HG03469 (cell line): Measurements from ENCODE around the gene CGGBP1.

ENCODE experiments used
- ATAC-seq: cut with Tn5 transposase; IDR thresholded peaks from one replicate; pipeline ENCODE4 v1.9.1; 2021; ENCODE audit warnings: mild to moderate bottlenecking, moderate library complexity, moderate number of reproducible peaks; ENCODE audit not compliant: unreplicated experiment

Gene CGGBP1, protein sequence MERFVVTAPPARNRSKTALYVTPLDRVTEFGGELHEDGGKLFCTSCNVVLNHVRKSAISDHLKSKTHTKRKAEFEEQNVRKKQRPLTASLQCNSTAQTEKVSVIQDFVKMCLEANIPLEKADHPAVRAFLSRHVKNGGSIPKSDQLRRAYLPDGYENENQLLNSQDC

DNA sequence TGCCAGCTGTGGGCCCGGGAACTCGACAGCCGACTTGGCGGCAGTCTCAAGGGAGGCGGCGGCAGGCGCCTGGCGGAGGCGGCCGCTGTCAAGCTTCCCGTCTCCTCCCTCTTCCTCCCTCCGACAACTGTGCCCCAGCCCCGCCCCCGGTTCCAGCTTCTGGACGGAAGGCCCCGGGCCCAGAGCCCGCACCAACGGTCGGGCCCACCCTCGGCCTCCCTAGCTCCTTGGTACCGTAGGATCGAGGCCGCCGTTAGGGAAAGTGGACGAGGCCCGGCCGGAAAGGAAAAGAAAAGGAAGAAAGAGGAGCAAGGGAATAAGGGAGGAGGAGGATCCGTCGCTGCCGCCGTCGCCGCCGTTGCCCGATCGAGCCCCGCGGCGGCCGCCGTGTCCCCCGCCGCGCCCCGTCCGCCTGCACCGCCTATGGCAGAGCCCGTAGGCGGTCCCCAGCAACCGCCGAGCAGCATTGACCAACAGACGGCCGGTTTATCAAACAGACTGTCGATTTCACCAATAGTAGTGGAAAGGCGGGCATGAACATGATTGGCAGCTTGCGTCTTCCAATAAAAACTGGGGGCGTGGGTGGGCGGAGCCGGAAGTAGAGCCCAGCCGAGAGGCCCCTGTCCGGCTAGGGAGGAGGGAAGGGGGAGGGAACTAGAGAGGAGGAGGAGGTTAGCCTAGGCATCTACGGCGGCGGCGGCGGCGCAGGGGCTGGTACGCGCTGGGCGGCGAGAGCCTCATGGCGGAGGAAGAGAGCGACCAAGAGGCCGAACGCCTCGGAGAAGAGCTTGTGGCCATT lies at the start of gene CGGBP1, which contains the start of gene ZNF654:
TSS of gene CGGBP1 (minus strand) at position 425 of the 799 bp plus-strand sequence. CDS start 3,029 bp downstream, outside the sequence.
TSS of gene ZNF654 (plus strand) at position 675 of the 799 bp plus-strand sequence. CDS start at position 740, 65 bp downstream.
- ATAC-seq = peak; percentile 89

DNA sequence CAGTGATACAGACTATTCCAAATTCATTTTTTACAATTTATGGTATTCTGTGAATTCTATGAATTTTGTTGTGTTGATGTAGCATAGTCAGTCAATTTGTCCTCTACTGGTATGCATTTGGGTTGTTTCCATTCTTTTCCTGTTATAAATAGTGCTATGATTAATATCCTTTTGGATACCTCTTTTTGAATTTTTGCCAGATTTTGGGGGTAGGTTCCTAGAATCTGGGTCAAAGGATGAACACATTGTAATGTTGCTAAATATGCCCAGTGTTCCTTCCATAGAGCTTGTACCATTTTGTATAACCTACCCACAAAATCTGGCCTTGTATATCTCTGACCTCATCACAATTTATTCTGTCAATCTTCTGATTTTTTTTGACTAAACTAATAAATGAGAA lies 46.5 kb upstream of the CGGBP1 start:
- ATAC-seq = no peak

DNA sequence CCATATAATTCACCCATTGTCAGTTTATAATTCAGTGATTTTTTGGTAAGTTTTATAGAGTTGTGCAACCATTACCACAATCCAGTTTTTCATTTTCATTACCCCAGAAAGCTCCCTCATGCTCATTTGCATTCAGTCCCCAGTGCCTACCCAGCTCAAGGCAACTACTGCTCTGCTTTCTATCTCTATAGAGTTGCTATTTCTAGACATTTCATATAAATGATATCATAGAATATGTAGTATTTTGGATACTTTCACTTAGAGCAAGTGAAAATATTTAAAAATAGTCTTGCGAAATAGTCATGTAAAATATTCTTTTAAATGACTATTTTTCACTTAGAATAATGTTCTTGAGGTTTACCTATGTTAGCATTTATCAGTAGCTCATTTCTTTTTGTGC lies 42.3 kb upstream of the CGGBP1 start:
- no peak for ATAC-seq

DNA sequence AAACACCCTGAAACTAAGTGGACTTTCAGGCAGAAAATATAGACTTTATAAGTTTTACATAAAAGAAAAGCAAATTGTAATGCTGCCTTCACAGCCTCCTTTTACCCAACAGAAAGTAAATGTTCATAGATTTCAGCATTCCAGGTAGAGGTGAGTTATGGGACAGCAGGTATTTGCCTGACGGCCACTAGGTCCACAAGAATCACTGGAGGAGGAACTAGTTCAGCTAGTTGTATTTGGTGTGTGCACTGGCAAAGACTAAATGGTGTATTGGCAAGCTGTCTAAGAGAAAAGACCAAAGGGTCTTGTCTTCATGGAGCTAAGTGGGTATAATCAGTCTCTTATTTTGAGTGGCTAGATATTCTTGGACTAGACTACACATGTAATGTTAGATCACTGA lies 34.5 kb upstream of the CGGBP1 start:
- no peak for ATAC-seq

DNA sequence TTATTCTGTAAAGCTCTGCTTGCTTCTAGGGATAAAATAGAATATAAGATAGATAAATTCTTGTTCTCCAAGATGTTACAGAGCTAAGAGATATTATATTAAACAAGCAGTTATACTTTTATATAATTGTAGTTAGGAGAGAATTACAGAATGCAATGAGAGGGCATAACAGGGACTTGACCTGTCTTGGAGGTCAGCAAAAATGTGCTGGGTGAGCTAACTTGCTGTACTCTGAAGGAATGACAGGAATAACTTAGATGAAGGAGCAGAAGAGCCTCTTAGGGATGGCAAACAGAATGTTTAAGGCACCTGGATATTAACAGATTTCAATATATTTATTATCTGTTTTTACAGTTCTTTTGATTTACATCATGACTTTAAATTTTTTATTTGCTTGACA lies 33.5 kb upstream of the CGGBP1 start:
- no peak for ATAC-seq

- no peak for ATAC-seq
Observed at GRCh38 chr3:88090681-88091080, 31.9 kb upstream of the CGGBP1 start.

DNA sequence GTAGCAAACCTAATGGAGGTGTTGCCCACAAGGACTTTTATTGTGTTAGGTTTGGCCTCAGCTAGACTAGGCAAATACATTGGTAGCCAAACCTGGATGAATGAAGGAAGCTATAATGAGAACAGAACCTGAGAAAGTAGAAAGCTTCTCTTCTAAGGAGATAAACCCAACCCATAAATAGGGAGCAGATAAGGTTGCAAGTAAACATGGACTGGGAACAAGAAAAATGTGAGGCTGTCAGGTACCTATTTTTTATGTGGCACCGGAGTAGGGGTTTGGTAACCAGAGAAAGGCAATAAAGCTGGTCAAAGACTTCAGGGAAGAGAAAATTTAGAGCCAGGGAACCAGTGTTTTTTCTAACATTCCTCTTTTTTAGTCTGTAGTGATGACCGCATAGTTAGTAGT lies 25.3 kb upstream of the CGGBP1 start:
- ATAC-seq = no peak

- ATAC-seq = no peak
Observed at GRCh38 chr3:88082854-88083253, 24.0 kb upstream of the CGGBP1 start.

DNA sequence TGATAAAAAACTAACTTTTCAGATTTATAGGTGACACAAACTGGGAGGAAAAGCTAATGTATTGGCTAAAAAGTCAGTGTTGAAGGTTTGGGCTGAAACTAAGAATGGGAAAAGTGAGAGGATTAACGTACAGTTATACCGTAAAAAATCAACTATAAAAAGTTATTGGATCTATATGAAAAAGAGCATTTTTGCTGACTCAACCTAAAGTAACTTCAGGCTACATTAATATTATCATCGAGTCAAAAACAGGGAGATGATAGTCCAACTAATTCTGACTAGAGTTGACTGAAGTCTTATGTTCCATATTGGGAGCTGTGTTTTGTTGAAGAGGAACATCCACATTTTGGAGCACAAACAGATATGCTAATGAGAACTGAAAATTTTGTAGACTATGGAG lies 20.1 kb upstream of the CGGBP1 start:
- no peak for ATAC-seq

DNA sequence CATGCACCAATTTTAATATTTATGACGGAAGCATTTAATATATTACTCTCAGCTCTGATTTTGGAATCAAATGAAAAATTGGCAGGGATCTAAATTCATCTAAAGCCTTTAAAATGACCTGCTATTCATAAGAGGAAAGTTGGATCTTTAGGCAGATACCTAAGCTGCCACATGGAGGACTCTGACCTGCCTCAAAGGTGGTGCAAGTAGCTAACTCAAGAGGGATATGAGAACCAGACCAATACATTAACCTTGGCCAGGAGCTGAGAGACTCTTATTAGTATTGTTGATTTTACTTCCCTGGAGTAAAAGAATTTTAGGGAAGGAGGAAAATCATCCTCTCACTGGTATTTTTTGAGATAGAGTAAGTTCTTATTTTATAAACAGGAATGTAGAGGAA lies 17.9 kb upstream of the CGGBP1 start:
- no peak for ATAC-seq

DNA sequence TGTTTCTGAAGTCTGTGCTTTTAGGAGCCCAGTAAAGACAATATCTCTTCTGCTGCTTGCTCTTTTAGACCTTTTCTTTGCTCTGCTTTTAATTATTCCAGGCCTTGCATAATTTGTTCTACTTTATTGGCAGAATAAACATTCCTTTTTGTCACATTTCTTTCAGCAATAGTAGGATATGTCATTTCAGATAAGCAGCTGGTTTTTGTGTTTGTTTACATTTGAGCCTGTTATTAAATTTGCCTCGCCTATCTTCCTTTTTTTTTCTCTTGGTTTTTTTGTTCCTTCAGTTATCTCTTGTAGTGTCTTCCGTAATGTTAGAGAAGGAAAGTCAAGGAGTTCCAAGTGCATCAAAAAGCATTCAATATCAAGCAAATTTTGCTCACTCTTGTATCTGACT lies 16.7 kb upstream of the CGGBP1 start:
- no peak for ATAC-seq

DNA sequence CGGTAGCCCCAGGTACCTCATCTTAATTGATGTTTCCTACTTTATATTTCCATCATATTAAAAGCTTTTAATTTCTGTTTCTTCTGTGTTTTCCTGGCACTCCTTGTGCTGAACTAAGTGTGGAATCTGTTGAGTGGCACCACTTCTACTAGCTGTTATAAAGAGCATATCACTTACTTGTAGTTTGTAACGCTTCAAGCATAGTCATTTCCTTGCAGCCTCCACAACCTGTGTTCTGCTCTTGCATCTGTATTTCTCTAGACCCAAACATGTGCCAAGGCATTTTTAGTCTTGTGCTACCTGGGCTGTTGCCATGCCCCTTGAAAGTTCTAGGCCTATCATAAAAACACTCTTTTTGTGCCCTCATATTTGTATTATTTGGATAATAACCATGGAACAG lies 16.3 kb upstream of the CGGBP1 start:
- no peak for ATAC-seq

GRCh38 chr3:88061746-88062145 lies 2.9 kb upstream of the CGGBP1 start:
- no peak for ATAC-seq

GRCh38 chr3:88059380-88060170 lies 770 bp upstream of the CGGBP1 start:
- peak; percentile 2 for ATAC-seq

DNA sequence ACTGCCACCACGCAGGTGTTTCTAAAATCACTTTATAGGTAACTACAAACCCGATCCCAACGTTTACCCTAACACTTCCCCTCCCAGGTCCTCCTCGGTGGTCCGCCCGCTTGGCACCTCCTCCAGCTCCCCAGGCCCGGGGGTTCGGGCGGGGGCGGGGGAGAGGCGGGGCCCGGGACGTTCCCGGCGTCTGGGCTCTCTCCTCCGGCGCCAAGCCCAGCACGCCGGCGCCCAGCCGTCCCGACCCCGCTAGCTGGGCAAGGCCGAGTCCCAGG lies 562 bp downstream of the CGGBP1 start:
- ATAC-seq = no peak

DNA sequence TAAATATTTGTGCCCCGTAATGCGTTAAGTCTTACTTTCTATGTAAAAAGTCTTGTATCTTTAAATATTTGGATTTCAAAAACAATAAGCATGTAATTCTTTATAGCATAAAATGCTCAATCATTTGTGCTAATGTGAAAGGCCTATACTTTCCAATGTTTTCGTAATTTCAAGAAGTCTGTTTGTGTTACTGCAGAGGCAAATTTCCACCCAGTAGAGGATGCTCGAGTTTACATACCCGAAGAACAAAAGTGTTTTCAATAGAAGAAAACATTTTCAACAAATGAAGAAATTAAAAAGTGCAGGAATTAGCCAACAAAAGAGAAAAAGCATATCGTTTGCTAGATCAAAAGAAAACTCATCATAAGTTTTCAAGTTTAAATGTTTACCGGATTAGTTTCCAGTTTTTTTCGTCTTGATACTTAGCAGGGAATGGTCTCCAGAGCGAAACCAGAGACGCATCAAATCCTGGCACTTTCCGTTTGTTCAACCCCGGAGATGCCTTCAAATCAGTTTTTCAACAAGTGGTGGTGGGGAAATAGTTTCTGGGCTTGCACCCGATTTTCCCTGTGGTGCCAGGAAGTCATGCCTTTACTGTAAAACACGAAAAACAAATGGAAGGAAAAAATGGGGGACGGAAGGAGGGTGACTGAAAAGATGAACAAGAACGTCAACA lies 1.0 kb downstream of the CGGBP1 start:
- ATAC-seq = no peak

DNA sequence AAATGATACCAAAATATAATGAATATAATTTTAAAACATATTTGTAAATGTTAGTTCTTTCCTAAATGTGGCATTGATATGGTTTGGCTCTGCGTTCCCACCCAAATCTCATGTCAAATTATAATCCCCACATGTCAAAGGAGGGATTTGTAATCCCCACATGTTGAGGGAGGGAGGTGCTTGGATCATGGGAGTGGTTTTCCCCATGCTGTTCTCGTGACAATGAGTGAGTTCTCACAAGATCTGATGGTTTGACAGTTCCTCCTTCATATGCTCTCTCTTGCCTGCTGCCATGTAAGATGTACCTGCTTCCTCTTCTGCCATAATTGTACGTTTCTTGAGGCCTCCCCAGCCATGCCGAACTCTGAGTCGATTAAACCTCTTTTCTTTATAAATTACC lies 12.0 kb downstream of the CGGBP1 start:
- ATAC-seq = no peak

DNA sequence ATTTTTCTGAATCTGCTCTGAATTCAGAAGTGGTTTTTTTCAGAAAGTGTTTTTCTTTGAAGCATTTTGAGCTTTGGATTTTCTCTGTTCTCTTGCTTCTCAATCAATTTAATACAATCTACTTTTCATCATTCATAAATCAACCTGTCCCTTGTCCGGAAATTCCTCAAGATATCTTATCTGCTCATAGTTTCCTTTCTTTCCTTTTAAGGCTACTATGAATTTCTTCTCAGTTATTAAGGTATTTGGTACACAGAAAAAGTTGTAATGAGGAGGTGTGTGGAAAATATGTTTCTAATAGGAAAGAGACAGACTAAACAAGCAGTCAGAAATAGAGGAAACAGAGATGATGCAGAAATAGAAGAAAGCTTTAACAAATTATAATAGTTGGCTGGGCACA lies 14.4 kb downstream of the CGGBP1 start:
- ATAC-seq = no peak

DNA sequence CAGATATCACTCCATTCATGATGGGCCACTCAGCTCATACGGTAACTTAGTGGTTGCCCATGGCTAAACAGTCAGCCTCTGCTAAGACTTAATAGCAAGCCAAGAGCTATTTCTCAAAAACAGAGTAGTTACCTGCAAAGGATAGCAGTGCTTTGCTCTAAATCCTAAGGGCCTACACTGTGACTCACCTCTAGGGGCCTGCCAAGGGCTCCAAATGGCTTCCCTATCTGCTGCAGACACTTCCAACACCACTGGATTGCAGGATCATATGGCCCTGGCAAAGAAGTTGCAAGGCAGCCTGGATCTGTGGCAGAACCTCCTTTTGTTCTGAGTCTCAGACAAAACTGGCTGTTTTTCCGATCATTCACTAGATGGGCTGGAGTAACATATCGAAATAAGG lies 17.8 kb downstream of the CGGBP1 start:
- ATAC-seq = no peak

DNA sequence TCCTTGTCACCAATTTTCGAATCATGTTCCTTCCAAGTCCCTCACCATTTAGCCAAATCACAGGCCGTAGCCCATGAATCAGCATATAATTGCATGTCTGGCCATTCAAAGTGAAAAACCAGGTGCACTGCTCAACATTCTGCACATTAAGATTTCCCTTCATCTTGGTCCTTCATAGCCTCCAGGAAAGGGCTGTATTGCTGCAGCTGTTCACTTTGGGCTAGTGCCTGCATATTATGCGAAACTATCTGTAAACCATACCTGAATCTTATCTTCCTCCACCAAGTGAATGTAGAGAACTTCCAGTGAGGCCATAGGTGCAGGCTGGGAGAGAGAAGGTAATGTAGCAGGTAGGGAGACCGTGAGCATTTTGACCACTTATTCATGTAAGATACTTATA lies 18.3 kb downstream of the CGGBP1 start:
- no peak for ATAC-seq

- no peak for ATAC-seq
Observed at GRCh38 chr3:88038566-88038965, 20.2 kb downstream of the CGGBP1 start.
